ENCODE results near the gene BAG5. TPM values are rescaled to one million over a fixed set of nuclear protein-coding genes. Genes with fewer than 3 reads are reported as not detected.
"Not testable (repeated sequence)": the region's sequence is repeated elsewhere in the genome, so short reads cannot be mapped to it uniquely, and the experiment has no call there.

BAG5 gene, protein sequence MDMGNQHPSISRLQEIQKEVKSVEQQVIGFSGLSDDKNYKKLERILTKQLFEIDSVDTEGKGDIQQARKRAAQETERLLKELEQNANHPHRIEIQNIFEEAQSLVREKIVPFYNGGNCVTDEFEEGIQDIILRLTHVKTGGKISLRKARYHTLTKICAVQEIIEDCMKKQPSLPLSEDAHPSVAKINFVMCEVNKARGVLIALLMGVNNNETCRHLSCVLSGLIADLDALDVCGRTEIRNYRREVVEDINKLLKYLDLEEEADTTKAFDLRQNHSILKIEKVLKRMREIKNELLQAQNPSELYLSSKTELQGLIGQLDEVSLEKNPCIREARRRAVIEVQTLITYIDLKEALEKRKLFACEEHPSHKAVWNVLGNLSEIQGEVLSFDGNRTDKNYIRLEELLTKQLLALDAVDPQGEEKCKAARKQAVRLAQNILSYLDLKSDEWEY
- polyA plus RNA-seq (2012; ENCODE audit: missing spikeins): 12.4 TPM

DNA sequence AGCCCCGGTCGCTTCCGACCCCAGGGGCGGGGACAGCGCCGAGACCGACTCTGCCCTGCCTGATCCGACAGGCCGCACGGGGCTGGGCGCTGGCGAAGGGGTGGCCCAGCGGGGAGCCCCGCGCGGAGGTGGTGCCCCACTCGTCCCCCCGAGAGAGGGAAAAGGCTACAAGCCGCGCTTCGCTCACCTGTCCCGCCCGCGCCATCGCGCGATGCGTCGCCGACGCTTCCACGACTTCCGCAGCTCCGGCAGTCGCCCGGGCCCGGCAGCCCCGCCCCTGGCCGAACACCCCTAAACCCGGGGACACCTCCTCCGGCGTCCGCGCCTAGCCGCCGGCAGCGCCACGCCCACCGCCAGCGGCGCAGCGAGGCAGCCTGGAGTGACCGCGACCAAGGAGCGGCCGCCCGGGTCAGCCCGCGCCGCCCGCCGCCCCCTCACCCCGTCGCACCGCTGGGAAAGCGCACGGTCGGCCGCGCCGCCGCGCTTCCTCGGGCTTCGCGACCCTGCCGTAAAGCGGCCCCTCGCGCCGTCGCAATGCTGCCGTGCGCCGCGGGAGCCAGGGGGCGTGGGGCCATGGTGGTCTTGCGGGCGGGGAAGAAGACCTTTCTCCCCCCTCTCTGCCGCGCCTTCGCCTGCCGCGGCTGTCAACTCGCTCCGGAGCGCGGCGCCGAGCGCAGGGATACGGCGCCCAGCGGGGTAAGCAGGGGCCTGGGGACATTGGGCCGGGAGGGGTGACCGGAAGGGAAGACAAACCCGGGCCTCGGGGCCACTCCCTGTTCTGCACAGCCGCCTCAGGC lies at the start of gene BAG5, which contains the start of gene COA8:
Gene BAG5 (minus strand): TSS at position 229 of the 797 bp plus-strand sequence. CDS start 1,493 bp downstream, outside the sequence.
Gene COA8 (plus strand): TSS at position 532 of the 797 bp plus-strand sequence. CDS start 42 bp downstream, at position 574.
- peak; percentile 94 for DNase-seq (ENCODE audit: insufficient read length)

DNA sequence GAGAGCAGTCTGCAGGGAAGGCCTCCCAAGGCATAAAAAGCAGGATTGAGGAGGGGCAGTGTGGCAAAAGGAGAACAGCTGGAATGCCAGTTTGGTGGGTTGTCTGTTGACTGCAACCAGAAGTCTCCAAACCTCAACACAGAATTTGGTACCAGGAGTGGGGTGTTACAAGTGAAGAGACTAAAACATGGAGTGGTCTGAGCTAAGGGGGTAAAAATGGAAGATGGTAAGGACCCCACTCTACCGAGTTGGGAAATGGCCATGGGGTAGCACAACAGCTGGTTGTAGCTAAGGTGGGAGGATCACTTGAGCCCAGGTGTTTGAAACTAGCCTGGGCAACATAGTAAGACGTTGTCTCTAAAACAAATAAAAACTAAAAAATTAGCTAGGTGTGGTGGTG lies 48.8 kb upstream of the BAG5 start:
- DNase-seq (ENCODE audit: insufficient read length): no peak
- TF ChIP-seq TAF1 (IDR thresholded peaks at IDR 0.05; ENCODE audit: borderline replicate concordance, low read depth, low read length) (no peak), POLR2AphosphoS5 (IDR thresholded peaks at IDR 0.05; ENCODE audit: low read depth, low read length) (no peak), POLR2A (IDR thresholded peaks at IDR 0.05; ENCODE audit: low read depth, low read length) (no peak)
- FAIRE-seq: no peak

More for the DNA sequence above, at the start of gene BAG5, which contains the start of gene COA8:
- FAIRE-seq: peak; percentile 95
- TF ChIP-seq POLR2AphosphoS5 (IDR thresholded peaks at IDR 0.05; ENCODE audit: low read depth, low read length) (peak; percentile 81), TAF1 (IDR thresholded peaks at IDR 0.05; ENCODE audit: borderline replicate concordance, low read depth, low read length) (peak; percentile 59; the same call in 1 of the 2 replicates), POLR2A (IDR thresholded peaks at IDR 0.05; ENCODE audit: low read depth, low read length) (peak; percentile 89)

DNA sequence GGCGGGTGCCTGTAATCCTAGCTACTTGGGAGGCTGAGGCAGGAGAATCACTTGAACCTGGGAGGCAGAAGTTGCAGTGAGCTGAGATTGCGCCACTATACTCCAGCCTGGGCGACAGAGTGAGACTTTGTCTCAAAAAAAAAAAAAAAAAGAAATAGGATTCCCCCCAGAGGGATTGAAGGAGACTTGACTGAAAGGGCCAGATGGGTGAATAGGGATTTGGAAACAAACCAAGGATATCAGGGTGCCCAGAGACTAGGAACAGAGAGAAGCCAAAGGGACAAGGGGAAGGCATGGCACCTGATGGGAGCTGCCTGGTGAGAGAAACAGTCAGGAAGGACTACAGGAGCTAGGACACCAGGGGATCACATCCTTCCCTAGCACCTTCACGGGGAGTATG lies 46.6 kb upstream of the BAG5 start:
- FAIRE-seq: not testable (repeated sequence)

DNA sequence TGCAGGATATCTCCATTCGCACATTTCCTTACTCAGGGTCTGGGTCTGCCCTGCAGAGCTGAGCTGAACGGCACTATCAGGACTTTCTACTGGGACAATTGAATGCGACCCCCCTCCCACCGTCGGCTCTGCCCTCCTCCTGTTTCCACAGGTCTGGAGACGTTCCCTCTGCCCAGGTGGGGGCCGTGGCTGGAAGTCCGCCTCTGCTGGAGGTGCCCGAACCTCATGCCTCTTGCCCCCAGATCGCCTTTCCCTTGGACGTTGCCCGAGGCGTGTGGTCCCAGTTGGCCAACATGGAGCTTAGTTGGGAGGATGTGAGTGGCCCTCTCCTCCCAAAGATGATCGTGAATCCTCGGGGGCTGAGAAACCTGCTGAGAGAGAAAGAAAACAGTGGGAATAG lies 45.4 kb upstream of the BAG5 start:
- FAIRE-seq (no peak), DNase-seq (ENCODE audit: insufficient read length) (no peak)
- TF ChIP-seq POLR2A (IDR thresholded peaks at IDR 0.05; ENCODE audit: low read depth, low read length) (no peak), TAF1 (IDR thresholded peaks at IDR 0.05; ENCODE audit: borderline replicate concordance, low read depth, low read length) (no peak), POLR2AphosphoS5 (IDR thresholded peaks at IDR 0.05; ENCODE audit: low read depth, low read length) (no peak)

More for the DNA sequence above, 46.6 kb upstream of the BAG5 start:
- DNase-seq (ENCODE audit: insufficient read length): not testable (repeated sequence)

DNA sequence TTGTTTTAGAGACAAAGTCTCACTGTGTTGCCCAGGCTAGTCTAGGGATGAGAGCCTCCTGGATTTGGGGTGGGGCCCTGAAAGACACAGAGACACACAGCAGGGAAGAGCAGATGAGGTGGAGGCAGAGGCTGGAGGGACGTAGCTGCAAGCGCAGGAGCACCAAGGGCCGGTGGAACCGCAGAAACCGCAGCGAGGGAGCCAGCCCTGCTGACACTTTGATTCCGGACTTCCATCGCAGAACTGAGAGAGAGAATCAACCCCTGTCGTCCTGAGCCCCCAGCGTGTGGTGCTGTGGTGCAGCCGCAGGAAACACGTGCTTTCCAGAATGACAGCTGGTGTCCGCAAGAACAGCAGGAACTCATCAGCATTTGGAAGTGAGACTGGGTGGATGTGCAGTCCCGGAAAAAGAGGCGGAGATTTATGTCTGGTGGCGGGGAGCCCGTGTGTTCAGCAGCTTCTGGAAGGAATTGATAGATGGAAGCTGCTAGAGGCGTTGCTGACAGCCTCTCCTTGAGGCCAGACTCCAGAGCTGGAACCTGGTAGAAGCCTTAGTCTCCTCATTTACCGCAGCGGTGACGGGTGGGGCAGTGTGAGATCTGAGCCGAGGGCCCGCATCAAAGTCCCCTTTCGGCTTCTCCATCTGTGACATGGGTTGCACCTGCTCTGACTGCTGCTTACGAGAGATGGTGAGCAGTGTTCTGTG lies 44.7 kb upstream of the BAG5 start:
- peak; percentile 88 for FAIRE-seq
- peak; percentile 38; the same call in 1 of the 2 replicates for TF ChIP-seq POLR2AphosphoS5 (IDR thresholded peaks at IDR 0.05; ENCODE audit: low read depth, low read length)
- TF ChIP-seq TAF1 (IDR thresholded peaks at IDR 0.05; ENCODE audit: borderline replicate concordance, low read depth, low read length): no peak
- DNase-seq (ENCODE audit: insufficient read length): peak; percentile 63

DNA sequence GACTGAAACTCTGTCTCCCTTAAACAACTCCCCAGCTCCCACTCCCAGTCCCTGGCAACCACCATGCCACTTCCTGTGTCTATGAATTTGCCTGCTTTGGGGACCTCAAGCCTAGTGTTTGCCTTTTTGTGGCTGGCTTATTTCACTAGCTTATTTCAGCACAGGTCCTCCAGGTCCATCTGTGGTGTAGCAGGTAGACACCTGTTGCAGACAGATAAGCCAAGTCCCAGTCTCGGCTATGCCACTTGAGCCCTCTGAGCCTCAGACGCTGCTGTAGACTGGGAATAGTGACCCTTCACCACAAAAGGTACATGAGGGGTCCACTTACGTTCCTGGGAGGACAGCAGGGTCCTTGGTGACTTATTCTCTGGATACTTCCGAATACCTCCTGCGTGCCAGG lies 42.2 kb upstream of the BAG5 start:
- DNase-seq (ENCODE audit: insufficient read length): no peak
- TF ChIP-seq POLR2A (IDR thresholded peaks at IDR 0.05; ENCODE audit: low read depth, low read length): no peak
- no peak for TF ChIP-seq POLR2AphosphoS5 (IDR thresholded peaks at IDR 0.05; ENCODE audit: low read depth, low read length)
- no peak for TF ChIP-seq TAF1 (IDR thresholded peaks at IDR 0.05; ENCODE audit: borderline replicate concordance, low read depth, low read length)
- no peak for FAIRE-seq

DNA sequence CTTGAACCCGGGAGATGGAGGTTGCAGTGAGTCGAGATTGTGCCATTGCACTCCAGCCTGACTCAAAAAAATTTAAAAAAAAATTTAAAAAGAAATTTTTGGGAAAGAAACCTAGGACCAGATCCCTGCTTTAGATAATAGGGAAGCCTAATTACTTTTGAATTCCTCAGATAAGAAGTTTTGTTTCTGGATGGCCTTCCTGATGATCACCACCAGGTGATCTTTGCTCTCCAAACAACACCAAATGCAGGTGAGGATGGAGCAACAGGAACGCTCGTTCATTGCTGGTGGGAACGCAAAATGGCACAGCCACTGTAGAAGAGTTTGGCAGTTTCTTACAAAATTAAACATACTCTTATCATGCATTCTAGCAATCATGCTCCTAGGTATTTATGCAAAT lies 38.0 kb upstream of the BAG5 start:
- FAIRE-seq (no peak), DNase-seq (ENCODE audit: insufficient read length) (no peak)
- TF ChIP-seq POLR2AphosphoS5 (IDR thresholded peaks at IDR 0.05; ENCODE audit: low read depth, low read length) (no peak), TAF1 (IDR thresholded peaks at IDR 0.05; ENCODE audit: borderline replicate concordance, low read depth, low read length) (no peak), POLR2A (IDR thresholded peaks at IDR 0.05; ENCODE audit: low read depth, low read length) (no peak)

DNA sequence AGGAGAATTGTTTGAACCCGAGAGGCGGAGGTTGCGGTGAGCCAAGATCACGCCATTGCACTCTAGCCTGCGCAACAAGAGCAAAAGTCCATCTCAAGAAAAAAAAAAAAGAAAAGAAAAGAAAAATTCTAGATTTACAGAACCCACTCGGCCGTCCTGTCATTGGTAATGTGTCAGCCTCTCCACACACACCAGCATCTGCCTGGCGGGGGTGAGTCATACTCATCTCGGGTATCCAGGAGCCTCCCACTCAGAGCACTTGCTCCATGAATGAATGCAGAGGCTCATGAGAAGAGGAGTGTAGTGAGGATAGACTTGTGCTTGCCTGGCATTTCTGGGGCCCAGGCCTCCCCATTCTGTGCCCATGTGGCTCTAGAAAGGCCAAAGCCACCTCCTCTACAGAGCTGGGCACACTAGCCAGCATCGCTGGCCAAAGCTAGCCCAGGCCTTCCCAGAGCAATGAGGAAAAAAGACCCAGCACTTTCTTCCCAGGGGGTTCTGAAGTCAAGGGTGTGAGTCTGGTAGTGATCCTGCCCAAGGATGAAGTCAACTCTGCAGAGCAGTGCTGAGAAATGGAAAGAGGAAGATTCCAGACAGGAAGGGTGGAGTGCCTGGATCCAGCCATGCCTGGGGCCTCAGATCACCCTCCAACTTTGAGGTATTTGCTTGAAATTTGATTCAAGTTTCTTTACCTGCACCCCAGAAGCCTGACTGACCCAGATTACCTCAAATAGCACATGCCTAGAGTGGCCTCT lies 35.3 kb upstream of the BAG5 start:
- TF ChIP-seq POLR2A (IDR thresholded peaks at IDR 0.05; ENCODE audit: low read depth, low read length) (no peak), POLR2AphosphoS5 (IDR thresholded peaks at IDR 0.05; ENCODE audit: low read depth, low read length) (no peak), TAF1 (IDR thresholded peaks at IDR 0.05; ENCODE audit: borderline replicate concordance, low read depth, low read length) (no peak)
- DNase-seq (ENCODE audit: insufficient read length) (no peak), FAIRE-seq (no peak)

DNA sequence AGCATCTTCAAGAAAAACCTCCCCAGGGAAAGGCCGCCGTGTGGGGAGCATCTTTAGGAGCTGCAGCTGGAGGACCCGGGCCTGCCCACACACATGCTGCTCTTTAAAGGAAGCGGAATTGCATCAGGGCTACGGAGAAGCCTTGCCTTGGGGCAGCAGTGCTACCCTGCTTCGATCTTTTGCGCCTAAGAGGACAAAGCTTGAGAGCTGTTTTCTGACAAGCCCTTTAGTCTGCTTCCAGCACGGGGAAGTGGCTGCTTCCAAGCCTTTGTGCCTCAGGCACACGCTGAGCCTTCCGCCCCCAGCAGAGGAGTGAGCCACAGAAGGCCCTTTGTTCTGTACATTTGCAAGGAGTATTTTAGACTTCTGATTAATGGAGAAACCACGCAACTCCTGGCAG lies 31.8 kb upstream of the BAG5 start:
- TF ChIP-seq TAF1 (IDR thresholded peaks at IDR 0.05; ENCODE audit: borderline replicate concordance, low read depth, low read length) (no peak), POLR2AphosphoS5 (IDR thresholded peaks at IDR 0.05; ENCODE audit: low read depth, low read length) (no peak), POLR2A (IDR thresholded peaks at IDR 0.05; ENCODE audit: low read depth, low read length) (no peak)
- FAIRE-seq (no peak), DNase-seq (ENCODE audit: insufficient read length) (no peak)

DNA sequence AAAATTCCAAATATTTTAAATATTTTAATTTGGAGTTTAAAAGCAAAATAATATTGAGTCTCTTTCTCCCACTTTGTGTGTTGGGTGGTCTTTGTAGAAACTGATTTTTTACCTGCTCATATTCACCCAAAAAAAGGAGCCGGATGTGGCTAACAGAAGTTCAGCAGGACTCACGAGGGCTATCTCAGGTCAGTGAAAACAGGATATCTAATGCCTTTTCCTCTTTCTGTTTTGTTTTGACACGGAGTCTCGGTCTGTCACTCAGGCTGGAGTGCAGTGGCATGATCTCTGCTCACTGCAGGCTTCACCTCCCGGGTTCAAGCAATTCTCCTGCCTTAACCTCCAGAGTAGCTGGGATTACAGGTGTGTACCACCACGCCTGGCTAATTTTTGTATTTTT lies 31.1 kb upstream of the BAG5 start:
- peak; percentile 88 for FAIRE-seq
- TF ChIP-seq TAF1 (IDR thresholded peaks at IDR 0.05; ENCODE audit: borderline replicate concordance, low read depth, low read length) (no peak), POLR2AphosphoS5 (IDR thresholded peaks at IDR 0.05; ENCODE audit: low read depth, low read length) (no peak), POLR2A (IDR thresholded peaks at IDR 0.05; ENCODE audit: low read depth, low read length) (no peak)
- DNase-seq (ENCODE audit: insufficient read length): peak; percentile 58
